ENCODE data around the gene SLC6A12.

GRCh38 chr12:230925-231671, 17.1 kb upstream of the SLC6A12 start:
- TF ChIP-seq CTCF (conservative IDR thresholded peaks at IDR 0.05) (no peak), EZH2 (IDR thresholded peaks at IDR 0.05; ENCODE audit: low read depth) (no peak)
